ENCODE measurements around the gene MYRFL.

The MYRFL gene

GRCh38 chr12:69947897-69948296 lies 122.9 kb downstream of the MYRFL start:
- no peak for ATAC-seq (ENCODE audit: low read depth)
- Mint-ChIP-seq H3K4me1 (no peaks in the 10 kb centered on the region), H3K27ac (no peak overlapping the region), H3K4me3 (no peak overlapping the region), H3K27me3 (no peaks in the 10 kb centered on the region), H3K9me3 (no peaks in the 10 kb centered on the region), H3K36me3 (no peaks in the 10 kb centered on the region)
- no peak for DNase-seq (ENCODE audit: low spot score in 2 of 2)

DNA sequence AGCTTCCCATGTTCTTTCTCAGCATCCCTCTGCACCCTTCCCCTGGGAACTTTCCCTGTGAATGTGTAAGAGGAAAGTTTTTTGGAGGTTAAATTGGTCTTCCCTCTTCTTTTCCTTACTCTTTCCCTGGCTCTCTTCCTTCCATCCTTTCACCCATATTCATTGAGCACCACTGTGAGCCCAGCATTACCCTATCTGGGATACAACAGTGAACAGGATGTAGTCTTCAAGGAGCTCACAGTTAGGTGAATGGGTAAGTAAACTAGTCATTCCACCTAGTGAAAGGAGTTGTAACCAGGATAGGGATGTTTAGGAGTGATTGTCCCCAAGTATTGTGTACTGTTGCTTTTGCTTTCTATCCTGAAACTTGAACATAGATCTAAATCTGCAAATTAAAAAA lies 123.8 kb downstream of the MYRFL start:
- no peaks in the 10 kb centered on the region for H3K36me3 Mint-ChIP-seq
- ATAC-seq (ENCODE audit: low read depth): no peak

GRCh38 chr12:69949311-69950002 lies 124.4 kb downstream of the MYRFL start:
- no peak overlapping the region for H3K27ac Mint-ChIP-seq
- ATAC-seq (ENCODE audit: low read depth) (no peak), DNase-seq (ENCODE audit: low spot score in 2 of 2) (no peak)
- no peaks in the 10 kb centered on the region for H3K36me3 Mint-ChIP-seq
- no peaks in the 10 kb centered on the region for H3K9me3 Mint-ChIP-seq
- no peaks in the 10 kb centered on the region for H3K27me3 Mint-ChIP-seq
- H3K4me1 Mint-ChIP-seq: no peaks in the 10 kb centered on the region
- H3K4me3 Mint-ChIP-seq: no peak overlapping the region

More for the DNA sequence above, 123.8 kb downstream of the MYRFL start:
- DNase-seq (ENCODE audit: low spot score in 2 of 2): no peak
- no peaks in the 10 kb centered on the region for H3K27me3 Mint-ChIP-seq
- no peak overlapping the region for H3K4me3 Mint-ChIP-seq
- no peaks in the 10 kb centered on the region for H3K4me1 Mint-ChIP-seq
- no peaks in the 10 kb centered on the region for H3K9me3 Mint-ChIP-seq
- no peak overlapping the region for H3K27ac Mint-ChIP-seq

- Mint-ChIP-seq H3K36me3 (no peaks in the 10 kb centered on the region), H3K9me3 (no peaks in the 10 kb centered on the region), H3K4me3 (no peak overlapping the region), H3K27me3 (no peaks in the 10 kb centered on the region), H3K4me1 (no peaks in the 10 kb centered on the region), H3K27ac (no peak overlapping the region)
- DNase-seq (ENCODE audit: low spot score in 2 of 2): no peak
- ATAC-seq (ENCODE audit: low read depth): no peak
Measured at GRCh38 chr12:69951108-69951507, 126.1 kb downstream of the MYRFL start.

DNA sequence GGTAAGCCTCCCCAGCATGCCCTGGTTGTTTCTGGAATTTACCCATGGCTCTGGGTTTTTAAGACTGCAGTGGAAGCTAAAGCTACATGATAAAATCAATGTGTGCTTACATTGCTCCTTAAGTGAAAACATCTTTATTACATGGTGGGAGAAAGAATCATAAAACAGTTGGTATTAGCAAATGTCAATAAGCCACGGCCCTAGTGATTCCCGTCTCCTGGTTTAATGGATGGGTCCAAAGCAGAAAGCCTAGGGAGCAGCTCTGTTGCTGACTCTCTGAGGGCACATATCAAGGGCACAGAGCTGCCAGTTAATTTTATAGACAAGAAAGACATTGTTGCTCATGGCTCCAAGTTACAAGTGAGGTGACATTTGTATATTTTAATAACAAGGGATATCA lies 127.9 kb downstream of the MYRFL start:
- Mint-ChIP-seq H3K4me1 (no peaks in the 10 kb centered on the region), H3K36me3 (no peaks in the 10 kb centered on the region), H3K4me3 (no peak overlapping the region), H3K27ac (no peak overlapping the region), H3K9me3 (no peaks in the 10 kb centered on the region), H3K27me3 (peaks cover 3% of the 10 kb centered on the region)
- DNase-seq (ENCODE audit: low spot score in 2 of 2) (no peak), ATAC-seq (ENCODE audit: low read depth) (no peak)

- no peak for ATAC-seq (ENCODE audit: low read depth)
- Mint-ChIP-seq H3K9me3 (no peaks in the 10 kb centered on the region), H3K27ac (no peak overlapping the region), H3K27me3 (peaks cover 6% of the 10 kb centered on the region), H3K4me3 (no peak overlapping the region), H3K4me1 (peaks cover 2% of the 10 kb centered on the region), H3K36me3 (no peaks in the 10 kb centered on the region)
- DNase-seq (ENCODE audit: low spot score in 2 of 2): no peak
Measured at GRCh38 chr12:69961246-69961645, 136.2 kb downstream of the MYRFL start.

GRCh38 chr12:69966409-69966808 lies 141.4 kb downstream of the MYRFL start:
- no peak overlapping the region for H3K27ac Mint-ChIP-seq
- H3K4me1 Mint-ChIP-seq: peaks cover 2% of the 10 kb centered on the region
- H3K4me3 Mint-ChIP-seq: no peak overlapping the region
- H3K36me3 Mint-ChIP-seq: no peaks in the 10 kb centered on the region
- no peaks in the 10 kb centered on the region for H3K27me3 Mint-ChIP-seq
- ATAC-seq (ENCODE audit: low read depth) (no peak), DNase-seq (ENCODE audit: low spot score in 2 of 2) (no peak)
- no peaks in the 10 kb centered on the region for H3K9me3 Mint-ChIP-seq

GRCh38 chr12:69966839-69967238 lies 141.8 kb downstream of the MYRFL start:
- Mint-ChIP-seq H3K27me3 (no peaks in the 10 kb centered on the region), H3K9me3 (no peaks in the 10 kb centered on the region), H3K4me3 (no peak overlapping the region), H3K36me3 (no peaks in the 10 kb centered on the region), H3K4me1 (peaks cover 2% of the 10 kb centered on the region), H3K27ac (no peak overlapping the region)
- ATAC-seq (ENCODE audit: low read depth): no peak
- no peak for DNase-seq (ENCODE audit: low spot score in 2 of 2)

DNA sequence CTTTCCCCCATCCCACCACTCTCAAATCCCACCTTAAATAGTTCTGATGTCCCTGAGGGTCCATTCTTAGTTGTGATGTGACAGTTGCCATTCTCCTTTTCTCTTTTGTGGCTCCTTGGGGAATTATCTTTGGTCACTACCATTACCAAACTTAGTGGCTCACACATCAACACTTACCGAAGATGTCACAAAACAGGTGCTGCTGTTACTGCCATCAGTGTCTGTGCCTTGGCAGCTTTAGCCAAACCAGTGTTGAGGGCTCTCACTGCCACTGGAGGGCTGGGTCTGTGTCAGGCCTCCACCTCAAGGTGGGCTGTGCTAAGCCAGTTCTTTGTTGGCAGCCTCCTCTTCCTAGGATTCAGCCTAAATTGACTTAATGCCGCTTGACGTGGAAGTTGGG lies 144.0 kb downstream of the MYRFL start:
- Mint-ChIP-seq H3K27ac (no peak overlapping the region), H3K36me3 (no peaks in the 10 kb centered on the region), H3K9me3 (no peaks in the 10 kb centered on the region), H3K4me1 (peaks cover 2% of the 10 kb centered on the region), H3K4me3 (no peak overlapping the region), H3K27me3 (no peaks in the 10 kb centered on the region)
- ATAC-seq (ENCODE audit: low read depth): no peak
- no peak for DNase-seq (ENCODE audit: low spot score in 2 of 2)

DNA sequence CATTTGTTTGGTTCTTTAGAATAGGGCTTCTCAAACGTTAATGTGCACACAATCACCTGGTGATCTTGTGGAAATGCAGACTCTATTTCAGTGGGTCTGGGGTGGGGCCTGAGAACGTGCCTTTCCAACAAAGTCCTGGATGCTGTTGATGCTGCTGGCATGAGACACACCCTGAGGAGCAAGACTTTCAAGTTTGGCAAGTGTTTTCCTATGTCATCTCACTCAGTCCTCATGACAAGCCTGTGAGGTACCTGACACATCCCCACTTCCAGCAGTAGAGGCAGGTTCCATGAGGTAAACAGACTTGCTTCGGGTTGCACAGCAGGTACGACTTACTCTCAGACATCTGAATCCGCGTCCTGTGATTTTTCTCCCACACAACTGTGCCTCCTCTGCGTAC lies 147.1 kb downstream of the MYRFL start:
- no peak overlapping the region for H3K4me3 Mint-ChIP-seq
- H3K4me1 Mint-ChIP-seq: no peaks in the 10 kb centered on the region
- ATAC-seq (ENCODE audit: low read depth) (no peak), DNase-seq (ENCODE audit: low spot score in 2 of 2) (no peak)
- peaks cover 4% of the 10 kb centered on the region for H3K27me3 Mint-ChIP-seq
- no peaks in the 10 kb centered on the region for H3K9me3 Mint-ChIP-seq
- no peaks in the 10 kb centered on the region for H3K36me3 Mint-ChIP-seq
- no peak overlapping the region for H3K27ac Mint-ChIP-seq

DNA sequence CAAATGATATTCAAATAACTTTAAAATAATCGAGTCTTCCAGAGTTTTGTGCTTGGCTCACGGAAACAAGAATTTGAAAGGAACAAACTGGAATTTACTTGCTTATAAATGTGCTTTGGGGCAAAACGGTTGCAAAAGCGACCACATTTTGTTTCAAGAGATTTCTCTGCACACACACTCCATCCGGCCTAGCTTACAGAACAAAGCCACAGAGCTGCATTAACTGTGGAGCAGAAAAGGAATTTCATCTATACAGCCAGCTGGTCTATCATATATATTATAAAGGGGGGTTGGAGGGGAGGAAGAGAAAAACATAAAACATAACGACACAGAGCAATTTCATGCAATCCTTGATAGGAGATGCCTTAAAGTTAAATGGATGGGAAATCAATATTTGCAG lies 153.0 kb downstream of the MYRFL start:
- ATAC-seq (ENCODE audit: low read depth) (no peak), DNase-seq (ENCODE audit: low spot score in 2 of 2) (no peak)
- Mint-ChIP-seq H3K9me3 (no peaks in the 10 kb centered on the region), H3K4me3 (no peak overlapping the region), H3K27ac (no peak overlapping the region), H3K27me3 (peaks cover 4% of the 10 kb centered on the region), H3K4me1 (no peaks in the 10 kb centered on the region), H3K36me3 (no peaks in the 10 kb centered on the region)

DNA sequence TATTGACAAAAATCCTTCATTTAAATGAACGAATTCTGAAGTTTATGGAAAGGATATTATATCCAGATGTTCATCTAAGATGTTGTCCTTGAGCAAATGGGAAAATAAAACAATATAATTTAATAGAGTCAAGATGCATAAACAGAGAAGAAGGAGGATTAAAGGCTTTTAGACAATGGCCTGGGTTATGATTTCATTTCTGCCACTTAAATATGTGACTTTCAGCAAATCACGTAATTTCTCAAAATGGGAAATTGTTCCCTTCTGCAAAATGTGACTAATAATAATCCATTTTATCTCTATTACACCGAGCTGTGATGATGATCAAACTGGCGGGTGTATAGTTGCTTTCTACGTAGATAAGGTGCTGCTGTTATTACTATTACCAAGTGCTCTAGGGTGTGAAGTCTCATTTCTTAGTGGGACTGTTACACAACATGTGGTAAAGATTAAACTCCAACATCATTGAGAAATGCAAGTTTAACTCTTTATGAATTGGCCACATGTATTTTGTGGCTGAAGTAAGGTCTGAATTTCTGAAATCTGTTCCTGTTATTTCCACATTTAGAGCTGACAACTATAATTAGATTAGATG lies 157.0 kb downstream of the MYRFL start:
- no peak overlapping the region for H3K4me3 Mint-ChIP-seq
- no peaks in the 10 kb centered on the region for H3K4me1 Mint-ChIP-seq
- ATAC-seq (ENCODE audit: low read depth) (no peak), DNase-seq (ENCODE audit: low spot score in 2 of 2) (no peak)
- H3K27ac Mint-ChIP-seq: no peak overlapping the region
- no peaks in the 10 kb centered on the region for H3K36me3 Mint-ChIP-seq
- peaks cover 3% of the 10 kb centered on the region for H3K27me3 Mint-ChIP-seq
- no peaks in the 10 kb centered on the region for H3K9me3 Mint-ChIP-seq

- no peaks in the 10 kb centered on the region for H3K9me3 Mint-ChIP-seq
- H3K27ac Mint-ChIP-seq: no peak overlapping the region
- no peak for DNase-seq (ENCODE audit: low spot score in 2 of 2)
- H3K4me1 Mint-ChIP-seq: no peaks in the 10 kb centered on the region
- ATAC-seq (ENCODE audit: low read depth): no peak
- no peak overlapping the region for H3K4me3 Mint-ChIP-seq
- H3K27me3 Mint-ChIP-seq: peaks cover 3% of the 10 kb centered on the region
- H3K36me3 Mint-ChIP-seq: no peaks in the 10 kb centered on the region
Measured at GRCh38 chr12:69984241-69984640, 159.2 kb downstream of the MYRFL start.

GRCh38 chr12:69985656-69986055 lies 160.6 kb downstream of the MYRFL start:
- Mint-ChIP-seq H3K4me3 (no peak overlapping the region), H3K9me3 (no peaks in the 10 kb centered on the region), H3K27ac (no peak overlapping the region), H3K27me3 (peaks cover 3% of the 10 kb centered on the region), H3K36me3 (no peaks in the 10 kb centered on the region), H3K4me1 (no peaks in the 10 kb centered on the region)
- ATAC-seq (ENCODE audit: low read depth): peak; percentile 27
- no peak for DNase-seq (ENCODE audit: low spot score in 2 of 2)

GRCh38 chr12:69986114-69986513 lies 161.1 kb downstream of the MYRFL start:
- Mint-ChIP-seq H3K4me3 (no peak overlapping the region), H3K9me3 (no peaks in the 10 kb centered on the region)
- no peak for ATAC-seq (ENCODE audit: low read depth)

More at GRCh38 chr12:69986114-69986513, 161.1 kb downstream of the MYRFL start:
- no peak for DNase-seq (ENCODE audit: low spot score in 2 of 2)
- peaks cover 3% of the 10 kb centered on the region for H3K27me3 Mint-ChIP-seq
- no peaks in the 10 kb centered on the region for H3K4me1 Mint-ChIP-seq
- H3K36me3 Mint-ChIP-seq: no peaks in the 10 kb centered on the region
- no peak overlapping the region for H3K27ac Mint-ChIP-seq

All from memory B cell (primary cell).